ENCODE measurements around the gene NFE2L3. TPM values are rescaled to one million over a fixed set of nuclear protein-coding genes. Genes with fewer than 3 reads are reported as not detected.
A peak's percentile ranks its signal among the peaks of the same experiment; 100 is the strongest.
"Not testable (repeated sequence)": the region's sequence is repeated elsewhere in the genome, so short reads cannot be mapped to it uniquely, and the experiment has no call there.

NFE2L3 gene
- total RNA-seq, 1 donor from 2014 or later: 5.8 TPM

DNA sequence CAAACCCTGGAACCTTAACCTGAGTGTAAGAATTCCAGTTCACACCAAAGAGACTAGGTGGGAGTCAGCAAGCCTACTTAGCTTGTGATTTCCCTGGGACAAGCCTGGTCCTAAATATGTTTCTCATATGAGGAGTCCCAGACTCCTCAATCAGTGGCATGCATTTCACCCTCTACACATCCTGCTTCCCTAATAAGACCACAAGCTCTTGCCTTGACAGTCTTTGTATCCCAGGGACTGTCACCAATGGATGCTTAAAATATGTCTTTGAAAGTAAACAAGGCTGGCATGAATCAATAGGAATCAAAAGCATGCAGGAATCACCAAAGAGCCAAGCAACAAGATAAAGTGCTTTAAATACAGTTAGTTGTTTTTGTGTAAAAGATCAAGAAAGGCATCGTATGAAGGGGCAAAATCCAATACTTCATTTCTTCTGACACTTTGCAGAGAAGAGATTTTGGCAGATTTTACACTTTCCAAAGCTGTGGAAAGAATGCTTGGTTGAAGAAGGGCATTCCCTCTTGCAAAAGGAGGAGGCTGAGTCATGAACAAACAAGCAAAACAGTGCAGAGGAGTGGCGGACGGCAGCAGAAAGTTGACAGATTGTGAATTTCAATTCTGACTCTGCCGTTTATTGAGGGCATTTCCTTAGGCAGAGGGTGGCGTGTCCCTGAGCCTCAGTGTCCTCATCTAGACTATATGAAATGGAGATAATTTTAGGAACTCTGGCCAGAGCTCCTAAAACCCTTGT is 8.5 kb upstream of the NFE2L3 start:
- no peak for FAIRE-seq
- DNase-seq (ENCODE audit: low read depth): peak; percentile 60
- Histone ChIP-seq H3K4me3 (ENCODE audit: low read depth, low read length) (no peak overlapping the region), H3K27me3 (ENCODE audit: control insufficient read depth, insufficient read depth, low read length) (no peaks in the 10 kb centered on the region), H3K36me3 (ENCODE audit: control insufficient read depth, insufficient read depth, low read length) (no peaks in the 10 kb centered on the region)
- TF ChIP-seq, protein P1, sequence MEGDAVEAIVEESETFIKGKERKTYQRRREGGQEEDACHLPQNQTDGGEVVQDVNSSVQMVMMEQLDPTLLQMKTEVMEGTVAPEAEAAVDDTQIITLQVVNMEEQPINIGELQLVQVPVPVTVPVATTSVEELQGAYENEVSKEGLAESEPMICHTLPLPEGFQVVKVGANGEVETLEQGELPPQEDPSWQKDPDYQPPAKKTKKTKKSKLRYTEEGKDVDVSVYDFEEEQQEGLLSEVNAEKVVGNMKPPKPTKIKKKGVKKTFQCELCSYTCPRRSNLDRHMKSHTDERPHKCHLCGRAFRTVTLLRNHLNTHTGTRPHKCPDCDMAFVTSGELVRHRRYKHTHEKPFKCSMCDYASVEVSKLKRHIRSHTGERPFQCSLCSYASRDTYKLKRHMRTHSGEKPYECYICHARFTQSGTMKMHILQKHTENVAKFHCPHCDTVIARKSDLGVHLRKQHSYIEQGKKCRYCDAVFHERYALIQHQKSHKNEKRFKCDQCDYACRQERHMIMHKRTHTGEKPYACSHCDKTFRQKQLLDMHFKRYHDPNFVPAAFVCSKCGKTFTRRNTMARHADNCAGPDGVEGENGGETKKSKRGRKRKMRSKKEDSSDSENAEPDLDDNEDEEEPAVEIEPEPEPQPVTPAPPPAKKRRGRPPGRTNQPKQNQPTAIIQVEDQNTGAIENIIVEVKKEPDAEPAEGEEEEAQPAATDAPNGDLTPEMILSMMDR (IDR thresholded peaks at IDR 0.05; ENCODE audit: insufficient read depth, low read length, severe bottlenecking): no peak

DNA sequence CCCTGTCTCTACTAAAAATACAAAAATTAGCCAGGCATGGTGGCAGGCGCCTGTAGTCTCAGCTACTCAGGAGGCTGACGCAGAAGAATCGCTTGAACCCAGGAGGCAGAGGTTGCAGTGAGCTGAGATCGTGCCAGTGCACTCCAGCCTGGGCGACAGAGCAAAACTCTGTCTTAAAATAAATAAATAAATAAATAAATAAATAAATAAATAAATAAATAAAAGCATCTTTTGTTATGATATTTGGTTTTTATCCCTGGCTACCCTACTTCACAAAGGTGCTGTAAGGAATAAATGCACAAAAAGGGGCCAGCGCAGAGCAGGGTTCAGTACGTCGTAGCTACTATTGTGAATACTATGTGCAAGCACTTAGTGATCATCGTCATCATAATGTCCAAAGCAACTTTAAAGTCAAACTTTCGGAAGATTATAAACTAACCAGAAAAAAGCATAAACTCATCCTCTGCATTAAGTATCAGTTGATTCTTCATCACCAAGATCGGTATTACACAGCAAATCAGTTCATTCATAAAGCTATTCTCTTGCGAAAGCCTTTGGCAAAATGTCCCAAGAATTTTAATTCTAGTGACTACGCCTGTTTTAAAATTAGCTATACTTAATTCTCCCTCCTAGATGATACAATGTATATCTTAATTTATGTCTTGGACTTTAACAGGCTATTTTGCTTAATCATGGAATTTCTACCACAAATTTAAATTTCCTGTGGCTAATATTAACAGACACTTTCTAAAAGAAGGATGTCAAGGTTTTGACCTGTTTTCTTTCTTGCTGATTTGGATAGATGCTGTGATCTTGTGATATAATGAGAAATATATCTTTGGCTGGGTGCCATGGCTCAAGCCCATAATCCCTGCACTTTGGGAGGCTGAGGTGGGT is 7.6 kb upstream of the NFE2L3 start:
- TF ChIP-seq, protein P1 (IDR thresholded peaks at IDR 0.05; ENCODE audit: insufficient read depth, low read length, severe bottlenecking): no peak
- H3K4me3 ChIP-seq (ENCODE audit: low read depth, low read length): no peak overlapping the region
- DNase-seq (ENCODE audit: low read depth) (no peak), FAIRE-seq (no peak)
- no peaks in the 10 kb centered on the region for H3K27me3 ChIP-seq (ENCODE audit: control insufficient read depth, insufficient read depth, low read length)
- no peaks in the 10 kb centered on the region for H3K36me3 ChIP-seq (ENCODE audit: control insufficient read depth, insufficient read depth, low read length)

DNA sequence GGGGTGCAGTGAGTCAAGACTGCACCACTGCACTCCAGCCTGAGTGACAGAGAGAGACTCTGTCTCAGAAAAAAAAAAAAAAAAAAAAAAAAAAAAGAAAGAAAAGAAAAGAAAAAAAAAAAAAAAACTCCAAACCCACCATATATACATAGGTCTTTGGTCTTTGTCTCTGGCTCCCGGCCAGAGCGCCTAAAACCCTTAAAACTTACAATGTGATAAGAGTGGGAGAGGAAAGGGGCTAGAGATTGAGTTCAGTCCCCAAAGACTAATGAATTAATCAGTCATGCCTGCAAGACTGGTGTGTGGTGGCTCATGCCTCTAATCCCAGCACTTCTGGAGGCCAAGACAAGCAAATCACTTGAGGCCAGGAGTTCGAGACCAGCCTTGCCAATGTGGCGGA is 6.8 kb upstream of the NFE2L3 start:
- Histone ChIP-seq H3K27me3 (ENCODE audit: control insufficient read depth, insufficient read depth, low read length) (no peaks in the 10 kb centered on the region), H3K36me3 (ENCODE audit: control insufficient read depth, insufficient read depth, low read length) (no peaks in the 10 kb centered on the region), H3K4me3 (ENCODE audit: low read depth, low read length) (no peak overlapping the region)
- TF ChIP-seq, protein P1 (IDR thresholded peaks at IDR 0.05; ENCODE audit: insufficient read depth, low read length, severe bottlenecking): no peak
- FAIRE-seq (no peak), DNase-seq (ENCODE audit: low read depth) (no peak)

DNA sequence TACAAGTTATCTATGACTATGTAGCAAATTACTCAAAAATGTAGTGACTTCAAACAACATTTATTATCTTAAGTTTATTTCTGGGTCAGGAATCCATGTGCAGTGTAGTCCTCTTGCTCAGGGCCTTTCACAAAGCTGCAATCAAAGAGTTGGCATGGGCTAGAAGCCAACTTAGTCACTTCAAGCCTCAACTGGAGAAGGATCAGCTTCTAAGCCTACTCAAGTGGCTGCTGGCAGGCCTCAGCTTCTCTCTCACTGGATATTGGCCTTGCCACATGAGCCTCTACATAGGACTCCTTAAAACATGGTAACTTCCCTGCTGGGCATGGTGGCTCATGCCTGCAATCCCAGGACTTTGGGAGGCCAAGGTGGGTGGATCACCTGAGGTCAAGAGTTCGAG is 5.0 kb upstream of the NFE2L3 start:
- no peaks in the 10 kb centered on the region for H3K27me3 ChIP-seq (ENCODE audit: control insufficient read depth, insufficient read depth, low read length)
- no peak overlapping the region for H3K4me3 ChIP-seq (ENCODE audit: low read depth, low read length)
- TF ChIP-seq, protein P1 (IDR thresholded peaks at IDR 0.05; ENCODE audit: insufficient read depth, low read length, severe bottlenecking): no peak
- peak; percentile 67 for DNase-seq (ENCODE audit: low read depth)
- no peaks in the 10 kb centered on the region for H3K36me3 ChIP-seq (ENCODE audit: control insufficient read depth, insufficient read depth, low read length)
- peak; percentile 23 for FAIRE-seq

DNA sequence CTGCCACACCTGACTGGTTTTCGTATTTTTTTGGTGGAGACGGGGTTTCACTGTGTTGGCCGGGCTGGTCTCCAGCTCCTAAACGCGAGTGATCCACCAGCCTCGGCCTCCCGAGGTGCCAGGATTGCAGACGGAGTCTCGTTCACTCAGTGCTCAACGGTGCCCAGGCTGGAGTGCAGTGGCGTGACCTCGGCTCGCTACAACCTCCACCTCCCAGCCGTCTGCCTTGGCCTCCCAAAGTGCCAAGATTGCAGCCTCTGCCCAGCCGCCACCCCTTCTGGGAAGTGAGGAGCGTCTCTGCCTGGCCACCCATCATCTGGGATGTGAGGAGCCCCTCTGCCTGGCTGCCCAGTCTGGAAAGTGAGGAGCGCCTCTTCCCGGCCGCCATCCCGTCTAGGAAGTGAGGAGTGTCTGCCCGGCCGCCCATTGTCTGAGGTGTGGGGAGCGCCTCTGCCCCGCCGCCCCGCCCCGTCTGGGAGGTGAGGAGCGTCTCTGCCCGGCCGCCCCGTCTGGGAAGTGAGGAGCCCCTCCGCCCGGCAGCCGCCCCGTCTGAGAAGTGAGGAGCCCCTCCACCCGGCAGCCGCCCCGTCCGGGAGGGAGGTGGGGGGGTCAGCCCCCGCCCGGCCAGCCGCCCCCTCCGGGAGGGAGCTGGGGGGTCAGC is 4.2 kb upstream of the NFE2L3 start:
- FAIRE-seq; H3K36me3 ChIP-seq (ENCODE audit: control insufficient read depth, insufficient read depth, low read length); H3K27me3 ChIP-seq (ENCODE audit: control insufficient read depth, insufficient read depth, low read length); H3K4me3 ChIP-seq (ENCODE audit: low read depth, low read length); DNase-seq (ENCODE audit: low read depth): not testable (repeated sequence)

DNA sequence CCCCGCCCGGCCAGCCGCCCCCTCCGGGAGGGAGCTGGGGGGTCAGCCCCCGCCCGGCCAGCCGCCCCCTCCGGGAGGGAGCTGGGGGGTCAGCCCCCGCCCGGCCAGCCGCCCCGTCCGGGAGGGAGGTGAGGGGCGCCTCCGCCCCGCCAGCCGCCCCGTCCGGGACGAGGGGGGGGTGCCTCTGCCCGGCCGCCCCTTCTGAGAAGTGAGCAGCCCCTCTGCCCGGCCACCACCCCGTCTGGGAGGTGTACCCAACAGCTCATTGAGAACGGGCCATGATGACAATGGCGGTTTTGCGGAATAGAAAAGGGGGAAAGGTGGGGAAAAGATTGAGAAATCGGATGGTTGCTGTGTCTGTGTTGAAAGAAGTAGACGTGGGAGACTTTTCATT is 3.7 kb upstream of the NFE2L3 start:
- not testable (repeated sequence) for H3K27me3 ChIP-seq (ENCODE audit: control insufficient read depth, insufficient read depth, low read length); FAIRE-seq; H3K36me3 ChIP-seq (ENCODE audit: control insufficient read depth, insufficient read depth, low read length); DNase-seq (ENCODE audit: low read depth); H3K4me3 ChIP-seq (ENCODE audit: low read depth, low read length)

Data from bronchial epithelial cell (primary cell).